HK-2 (cell line): ENCODE data around the gene OFD1.

Experiments
- DNase-seq: peaks from one replicate; pipeline ENCODE4 v3.0.0-alpha.2; 2018; ENCODE audit not compliant: unreplicated experiment

Gene OFD1

GRCh38 chrX:13752141-13752540 is 17.6 kb downstream of the OFD1 start:
- DNase-seq: no peak

- DNase-seq: no peak
Measured at GRCh38 chrX:13752646-13753045, 18.1 kb downstream of the OFD1 start.

- no peak for DNase-seq
Measured at GRCh38 chrX:13754765-13755164, 20.2 kb downstream of the OFD1 start.

- DNase-seq: no peak
Measured at GRCh38 chrX:13755254-13755653, 20.7 kb downstream of the OFD1 start.

GRCh38 chrX:13756381-13756780 is 21.8 kb downstream of the OFD1 start:
- no peak for DNase-seq

- DNase-seq: no peak
Measured at GRCh38 chrX:13759152-13759718, 24.7 kb downstream of the OFD1 start.

GRCh38 chrX:13760426-13760825 is 25.9 kb downstream of the OFD1 start:
- no peak for DNase-seq

GRCh38 chrX:13761606-13762414 is 27.3 kb downstream of the OFD1 start:
- no peak for DNase-seq

GRCh38 chrX:13763489-13763888 is 28.9 kb downstream of the OFD1 start:
- DNase-seq: no peak

- DNase-seq: no peak
Measured at GRCh38 chrX:13764281-13764680, 29.7 kb downstream of the OFD1 start.

- DNase-seq: no peak
Measured at GRCh38 chrX:13764765-13765164, 30.2 kb downstream of the OFD1 start.

- DNase-seq: no peak
Measured at GRCh38 chrX:13768939-13769338, 34.4 kb downstream of the OFD1 start.

GRCh38 chrX:13770013-13770535 is 35.5 kb downstream of the OFD1 start:
- DNase-seq: no peak

- no peak for DNase-seq
Measured at GRCh38 chrX:13774696-13775095, 40.1 kb downstream of the OFD1 start.

- DNase-seq: no peak
Measured at GRCh38 chrX:13775837-13776236, 41.3 kb downstream of the OFD1 start.

GRCh38 chrX:13776387-13776786 is 41.8 kb downstream of the OFD1 start:
- DNase-seq: no peak

- DNase-seq: no peak
Measured at GRCh38 chrX:13778916-13779315, 44.4 kb downstream of the OFD1 start.

GRCh38 chrX:13780868-13781427 is 46.4 kb downstream of the OFD1 start:
- DNase-seq: no peak

GRCh38 chrX:13786048-13786447 is 51.5 kb downstream of the OFD1 start:
- no peak for DNase-seq

GRCh38 chrX:13790206-13791131 is 55.9 kb downstream of the OFD1 start:
- no peak for DNase-seq

GRCh38 chrX:13791145-13791544 is 56.6 kb downstream of the OFD1 start:
- no peak for DNase-seq

GRCh38 chrX:13791559-13791958 is 57.0 kb downstream of the OFD1 start:
- DNase-seq: no peak
